CD4-positive, alpha-beta T cell treated with Interleukin-17A for 4 hours (primary cell): Measurements from ENCODE around the gene RALGDS.
"Not testable (repeated sequence)": the region's sequence is repeated elsewhere in the genome, so short reads cannot be mapped to it uniquely, and the experiment has no call there.

Source experiments
- DNase-seq: peaks from one replicate; pipeline ENCODE4 v3.0.0-alpha.2; 2020; ENCODE audit warnings: mixed read lengths

Gene RALGDS

GRCh38 chr9:133063500-133064231 lies 57.4 kb downstream of the RALGDS start:
- no peak for DNase-seq

DNA sequence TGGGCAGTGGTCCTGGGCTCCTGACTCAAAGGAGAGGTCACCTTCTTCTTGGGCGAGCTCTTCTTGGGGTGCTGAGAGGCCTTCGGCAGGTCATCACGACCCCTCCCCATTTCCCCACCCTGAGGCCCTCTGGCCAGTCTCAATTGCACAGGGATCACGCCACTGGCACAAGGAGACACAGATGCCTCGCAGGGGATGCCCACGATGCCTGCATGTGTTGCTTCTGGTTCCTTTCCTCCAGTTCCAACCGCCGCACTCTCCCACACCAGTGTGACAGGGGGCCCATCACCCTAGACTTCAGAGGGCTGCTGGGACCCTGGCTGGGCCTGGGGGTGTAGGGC lies 57.9 kb downstream of the RALGDS start:
- no peak for DNase-seq

DNA sequence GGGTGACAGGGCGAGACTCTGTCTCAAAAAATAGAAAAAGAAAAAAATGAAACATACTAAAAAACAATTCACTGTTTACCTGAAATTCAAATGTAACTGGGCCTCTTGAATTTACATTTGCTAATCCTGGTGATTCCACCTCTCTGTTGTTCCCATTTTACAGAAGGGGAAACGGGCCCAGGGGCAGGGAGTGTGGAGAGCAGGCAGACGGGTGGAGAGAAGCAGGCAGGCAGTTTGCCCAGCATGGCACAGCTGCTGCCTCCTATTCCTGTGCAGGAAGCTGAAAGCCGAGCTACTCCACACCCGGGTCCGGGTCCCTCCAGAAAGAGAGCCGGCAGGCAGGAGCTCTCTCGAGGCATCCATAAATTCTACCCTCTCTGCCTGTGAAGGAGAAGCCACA lies 58.5 kb downstream of the RALGDS start:
- DNase-seq, result not testable (repeated sequence)

DNA sequence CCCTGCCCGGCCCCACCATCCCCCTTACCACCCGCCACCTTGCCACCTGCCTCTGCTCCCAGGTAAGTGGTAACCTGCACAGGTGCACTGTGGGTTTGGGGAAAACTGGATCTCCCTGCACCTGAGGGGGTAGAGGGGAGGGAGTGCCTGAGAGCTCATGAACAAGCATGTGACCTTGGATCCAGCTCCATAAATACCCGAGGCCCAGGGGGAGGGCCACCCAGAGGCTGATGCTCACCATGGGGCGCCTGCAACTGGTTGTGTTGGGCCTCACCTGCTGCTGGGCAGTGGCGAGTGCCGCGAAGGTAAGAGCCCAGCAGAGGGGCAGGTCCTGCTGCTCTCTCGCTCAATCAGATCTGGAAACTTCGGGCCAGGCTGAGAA lies 59.3 kb downstream of the RALGDS start, which contains the start of gene CEL:
CEL (plus strand) TSS at position 218 of the 382 bp plus-strand sequence; CDS start at position 240, 22 bp downstream.
- DNase-seq, result not testable (repeated sequence)

GRCh38 chr9:133061019-133061763 lies 59.8 kb downstream of the RALGDS start:
- not testable (repeated sequence) for DNase-seq

DNA sequence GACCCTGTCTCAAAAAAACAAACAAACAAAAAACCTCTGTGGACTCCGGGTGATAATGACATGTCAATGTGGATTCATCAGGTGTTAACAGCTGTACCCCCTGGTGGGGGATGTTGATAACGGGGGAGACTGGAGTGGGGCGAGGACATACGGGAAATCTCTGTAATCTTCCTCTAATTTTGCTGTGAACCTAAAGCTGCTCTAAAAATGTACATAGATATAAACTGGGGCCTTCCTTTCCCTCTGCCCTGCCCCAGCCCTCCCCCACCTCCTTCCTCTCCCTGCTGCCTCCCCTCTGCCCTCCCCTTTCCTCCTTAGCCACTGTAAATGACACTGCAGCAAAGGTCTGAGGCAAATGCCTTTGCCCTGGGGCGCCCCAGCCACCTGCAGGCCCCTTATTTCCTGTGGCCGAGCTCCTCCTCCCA lies 60.6 kb downstream of the RALGDS start:
- peak; percentile 39 for DNase-seq

DNA sequence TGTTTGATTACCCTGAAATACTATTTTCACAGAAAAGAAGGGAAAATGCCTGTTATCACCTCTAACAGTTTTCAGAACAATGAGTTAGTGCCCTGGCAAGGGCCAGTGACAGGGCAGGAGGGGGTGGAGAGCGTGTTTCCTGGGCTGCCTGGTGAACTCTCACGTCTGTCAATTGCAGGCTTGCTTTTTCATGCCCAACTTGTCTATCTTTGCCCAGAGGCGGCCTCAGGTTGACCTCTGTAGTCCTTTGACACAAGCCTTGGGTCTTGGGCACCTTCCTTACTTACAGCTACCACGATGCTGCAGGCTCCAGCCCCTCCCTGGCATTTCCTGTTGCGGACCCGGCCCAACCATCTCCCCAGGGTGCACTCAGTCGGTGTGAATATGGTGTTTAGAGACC lies 61.4 kb downstream of the RALGDS start:
- DNase-seq, result peak; percentile 42

GRCh38 chr9:133058550-133059320 lies 62.3 kb downstream of the RALGDS start:
- peak; percentile 10 for DNase-seq

DNA sequence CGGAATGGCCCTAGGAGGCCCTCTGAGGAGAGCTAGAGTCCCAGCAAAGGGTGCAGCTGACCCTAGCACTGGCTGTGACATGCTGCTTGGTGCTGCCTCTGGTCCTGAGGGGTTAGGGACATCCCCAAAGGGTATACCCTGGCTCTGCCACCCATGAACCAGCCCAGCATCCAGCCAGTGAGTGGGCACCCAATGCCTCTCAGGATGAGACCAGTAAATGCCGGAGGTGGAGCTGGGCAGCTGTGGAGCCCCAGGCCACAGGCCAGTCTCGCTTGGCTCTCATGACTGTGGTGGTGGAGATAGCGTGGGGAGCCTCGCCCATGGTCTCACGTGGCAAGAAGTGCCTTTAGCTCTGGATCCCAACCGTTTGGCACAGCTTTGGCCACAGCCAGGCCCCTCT lies 63.0 kb downstream of the RALGDS start:
- no peak for DNase-seq

DNA sequence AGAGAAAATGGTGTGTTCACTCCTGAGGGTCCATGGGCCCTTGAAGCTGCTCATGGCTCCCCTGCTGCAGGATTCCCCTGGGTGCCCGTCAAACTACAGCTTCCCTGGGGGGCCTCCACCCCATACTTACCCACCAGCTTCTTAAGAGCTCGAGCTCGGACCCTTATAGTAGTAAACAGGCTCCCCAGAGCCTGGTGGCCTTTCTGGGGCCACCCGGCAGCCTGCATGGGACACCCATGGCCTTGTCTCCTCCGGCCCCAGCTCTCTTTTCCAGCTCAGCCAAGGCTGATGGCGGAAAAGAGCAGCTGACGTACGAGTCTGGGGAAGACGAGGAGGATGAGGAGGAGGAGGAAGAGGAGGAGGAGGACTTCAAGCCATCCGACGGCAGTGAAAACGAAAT lies 63.5 kb downstream of the RALGDS start:
- DNase-seq, result no peak

GRCh38 chr9:133057006-133057405 lies 64.0 kb downstream of the RALGDS start:
- DNase-seq, result peak; percentile 57

DNA sequence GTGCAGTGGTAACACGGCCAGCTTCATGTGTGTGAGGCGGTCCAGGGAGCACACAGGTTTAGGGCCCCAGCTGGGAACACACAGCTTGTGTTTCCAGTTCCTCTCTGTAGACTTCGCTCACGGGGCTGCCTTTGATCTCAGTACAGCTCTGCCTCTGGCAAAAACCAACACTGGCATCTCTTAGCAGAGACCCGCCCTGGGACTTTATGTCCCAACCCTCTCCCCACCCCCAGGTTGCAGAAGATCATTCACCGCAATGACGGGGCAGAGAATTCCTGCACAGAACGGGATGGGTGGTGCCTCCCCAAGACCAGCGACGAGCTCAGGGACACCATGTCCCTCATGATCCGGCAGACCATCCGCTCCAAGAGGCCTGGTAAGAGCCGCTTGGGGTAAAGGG lies 64.5 kb downstream of the RALGDS start:
- peak; percentile 37 for DNase-seq

DNA sequence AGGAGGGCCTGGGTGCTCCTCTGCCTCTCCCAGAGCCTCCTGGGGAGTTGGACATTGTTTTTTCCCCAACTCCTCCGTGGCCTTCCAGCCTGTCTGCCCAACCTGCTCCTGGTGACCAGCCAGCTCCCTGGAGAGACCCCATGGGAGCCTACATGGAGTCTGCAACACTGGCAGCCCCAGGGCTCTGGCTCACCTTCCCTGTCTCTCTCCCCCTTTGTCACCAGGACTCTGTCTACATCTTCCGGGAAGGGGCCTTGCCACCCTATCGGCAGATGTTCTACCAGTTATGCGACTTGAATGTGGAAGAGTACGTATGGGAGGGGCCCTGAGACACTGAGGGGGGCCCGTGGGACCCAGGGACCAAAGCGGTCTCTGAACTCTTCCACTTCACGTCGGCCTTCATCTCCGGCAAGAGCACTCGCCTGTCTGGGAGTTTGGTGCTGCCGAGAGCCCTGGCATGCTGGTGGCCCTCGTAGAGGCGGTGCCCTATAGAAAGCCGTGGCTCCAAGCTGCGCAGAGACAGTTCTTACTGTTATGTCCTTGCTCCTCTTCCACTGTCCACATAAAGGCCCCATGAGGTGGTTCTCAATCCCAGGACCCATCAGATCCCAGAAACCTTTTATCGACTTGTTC lies 65.1 kb downstream of the RALGDS start:
- no peak for DNase-seq

DNA sequence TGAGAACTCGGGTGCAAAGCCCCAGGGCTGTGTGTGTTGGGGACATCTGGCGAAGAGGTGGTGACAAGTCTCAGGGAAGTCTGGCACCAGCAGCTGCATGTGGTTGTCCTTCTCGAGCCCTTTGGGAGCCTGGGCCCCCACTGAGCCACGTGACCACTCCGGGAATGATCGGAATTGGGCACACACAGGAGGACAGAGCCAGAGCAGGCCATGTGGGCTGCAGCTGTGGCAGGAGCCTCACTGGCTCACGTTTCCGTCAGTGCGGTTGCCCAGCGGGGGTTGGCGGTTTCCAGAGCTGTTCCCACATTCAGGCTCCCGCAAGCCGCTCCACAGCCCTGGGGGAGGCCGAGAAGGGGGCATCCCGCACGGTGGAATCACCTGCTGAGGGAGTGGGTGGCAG lies 66.1 kb downstream of the RALGDS start:
- no peak for DNase-seq

DNA sequence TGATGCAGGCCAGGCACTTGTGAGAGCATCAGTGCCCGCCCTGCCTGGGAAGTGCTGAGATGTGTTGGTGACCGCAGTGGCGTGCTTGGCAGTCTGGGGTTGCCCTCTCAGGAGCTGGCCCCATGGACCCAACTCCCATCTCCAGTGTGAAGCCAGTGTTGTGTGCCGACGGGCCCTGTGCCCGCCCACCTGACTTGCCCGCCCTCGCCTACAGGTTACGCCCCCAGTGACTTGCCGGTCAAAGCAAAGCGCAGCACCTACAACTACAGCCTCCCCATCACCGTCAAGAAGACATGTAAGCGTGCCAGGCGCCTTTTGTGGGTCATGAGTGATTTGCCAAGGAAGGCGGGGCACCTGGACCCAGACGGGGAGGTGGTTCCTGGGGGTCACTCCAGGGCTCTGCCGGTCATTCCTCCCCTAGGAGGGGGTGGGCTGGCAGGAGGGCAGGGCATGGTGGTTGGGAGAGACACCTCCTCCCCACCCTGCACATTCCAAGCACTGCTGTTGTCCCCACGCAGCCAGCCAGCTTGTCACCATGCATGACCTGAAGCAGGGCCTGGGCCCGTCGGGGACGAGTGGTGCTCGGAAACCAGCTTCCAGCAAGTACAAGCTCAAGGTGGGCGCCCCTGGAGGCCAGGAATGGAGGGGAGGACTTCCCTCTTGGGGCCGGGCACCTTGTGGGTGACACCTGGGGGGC lies 66.7 kb downstream of the RALGDS start:
- no peak for DNase-seq

DNA sequence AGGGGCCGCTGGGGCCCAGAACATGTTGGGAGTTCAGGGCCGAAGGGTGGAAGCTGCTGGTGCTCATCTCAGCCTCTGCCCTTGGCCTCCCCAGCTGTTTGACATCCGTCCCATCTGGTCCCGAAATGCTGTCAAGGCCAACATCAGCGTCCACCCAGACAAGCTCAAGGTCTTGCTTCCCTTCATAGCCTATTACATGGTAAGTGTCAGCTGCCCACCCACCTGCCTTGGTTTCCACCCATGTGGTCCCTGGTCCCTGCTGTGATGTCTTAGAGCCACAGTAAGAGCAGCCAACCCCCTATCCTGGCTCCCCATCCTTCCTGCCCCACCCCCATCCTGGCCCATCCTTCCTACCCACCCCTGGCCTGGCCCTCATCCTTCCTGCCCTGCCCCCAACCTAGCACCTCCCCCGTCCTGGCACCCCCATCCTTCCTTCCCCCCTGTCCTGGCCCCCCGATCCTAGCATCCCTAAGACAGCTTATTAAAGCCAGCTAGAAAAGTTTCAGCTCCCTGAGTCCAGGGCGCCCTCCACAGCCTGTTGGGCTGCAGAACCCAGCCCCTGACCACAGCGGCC lies 69.0 kb downstream of the RALGDS start:
- DNase-seq, result no peak

DNA sequence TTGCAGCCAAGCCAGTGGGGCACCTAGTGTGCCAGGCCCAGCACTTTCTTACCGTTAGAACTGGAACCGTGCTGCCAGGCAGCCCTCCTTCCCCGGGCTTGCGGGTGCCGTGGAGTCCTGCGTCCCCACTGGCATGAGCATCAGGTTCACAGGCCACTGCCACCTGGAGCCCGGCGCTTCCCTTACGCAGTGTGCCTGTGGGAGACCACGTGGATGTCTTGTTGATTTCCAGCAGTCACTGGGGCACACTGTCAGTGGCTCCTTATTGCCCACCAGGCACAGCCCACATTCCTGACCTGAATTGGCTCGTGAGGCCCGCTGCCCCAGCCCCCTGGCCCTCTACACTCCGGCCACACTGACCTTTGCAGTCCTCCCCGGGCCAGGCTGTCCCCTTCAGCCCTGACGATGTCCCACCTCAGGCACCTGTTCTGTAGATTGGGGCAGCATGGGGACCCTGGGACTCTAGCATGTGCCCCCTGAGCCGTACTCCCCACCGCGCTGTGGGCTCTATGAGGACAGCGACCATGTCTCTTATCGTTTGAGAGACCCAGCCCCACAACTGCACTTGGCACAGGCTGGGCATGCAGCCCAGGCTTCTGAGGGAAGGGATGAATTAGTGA lies 69.6 kb downstream of the RALGDS start:
- DNase-seq, result no peak

DNA sequence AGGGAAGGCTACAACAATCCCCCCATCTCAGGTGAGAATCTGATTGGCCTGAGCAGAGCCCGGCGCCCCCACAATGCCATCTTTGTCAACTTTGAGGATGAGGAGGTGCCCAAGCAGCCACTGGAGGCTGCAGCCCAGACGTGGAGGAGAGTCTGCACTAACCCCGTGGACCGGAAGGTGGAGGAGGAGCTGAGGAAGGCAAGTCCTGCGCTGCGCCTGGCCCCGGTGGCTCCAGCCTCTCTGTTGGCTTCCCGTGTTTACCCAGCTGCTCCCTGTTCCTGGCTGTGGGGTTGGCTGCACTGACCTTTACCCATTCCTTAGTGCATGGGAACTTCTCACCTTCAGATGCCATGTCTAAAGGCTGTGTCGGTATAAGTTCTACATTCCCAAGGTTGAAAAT lies 70.3 kb downstream of the RALGDS start:
- DNase-seq, result no peak

DNA sequence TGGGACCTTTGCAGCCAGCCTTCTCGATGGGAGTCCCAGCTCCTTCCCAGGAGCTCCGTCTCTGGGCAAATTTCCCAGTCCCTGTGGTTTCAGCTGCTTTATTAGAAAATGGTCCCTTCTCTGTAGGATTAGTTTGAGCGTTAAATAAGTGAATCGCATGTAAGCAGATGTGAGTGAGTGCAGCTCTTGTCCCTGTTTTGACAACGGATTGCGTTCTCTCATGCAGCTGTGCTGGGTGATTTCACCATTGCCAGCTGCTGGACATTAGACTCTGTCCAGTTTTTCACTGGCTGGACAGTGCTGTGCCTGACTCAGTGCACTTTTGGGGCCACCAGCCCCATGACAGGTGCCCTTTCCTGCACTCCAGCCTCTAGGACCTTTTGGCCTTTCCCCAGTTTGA lies 70.9 kb downstream of the RALGDS start:
- no peak for DNase-seq

- DNase-seq, result no peak
Observed at GRCh38 chr9:133049043-133049442, 72.0 kb downstream of the RALGDS start.

- DNase-seq, result peak; percentile 54
Observed at GRCh38 chr9:133048595-133048994, 72.4 kb downstream of the RALGDS start.
